Measurements from ENCODE around the gene AOAH.

The AOAH gene

GRCh38 chr7:36668750-36669149 lies 55.5 kb downstream of the AOAH start:
- Histone ChIP-seq H3K9me3 (ENCODE audit: insufficient read depth, low read depth, low read length) (no peaks in the 10 kb centered on the region), H3K4me1 (ENCODE audit: insufficient read depth, low read length) (peaks cover 6% of the 10 kb centered on the region; the same call in 1 of the 2 replicates), H3K36me3 (ENCODE audit: insufficient read depth, low read length) (no peaks in the 10 kb centered on the region), H3K9ac (ENCODE audit: low read depth, low read length) (no peak overlapping the region), H3K27ac (ENCODE audit: low read depth, low read length) (no peak overlapping the region), H3K27me3 (ENCODE audit: insufficient read depth, low read length) (no peaks in the 10 kb centered on the region), H3K4me3 (ENCODE audit: low read length) (no peak overlapping the region)
- WGBS: 64% methylated on average over 3 of the region's 3 CpGs

GRCh38 chr7:36668080-36668479 lies 56.2 kb downstream of the AOAH start:
- Histone ChIP-seq H3K36me3 (ENCODE audit: insufficient read depth, low read length) (no peaks in the 10 kb centered on the region), H3K27ac (ENCODE audit: low read depth, low read length) (no peak overlapping the region), H3K9me3 (ENCODE audit: insufficient read depth, low read depth, low read length) (no peaks in the 10 kb centered on the region), H3K27me3 (ENCODE audit: insufficient read depth, low read length) (no peaks in the 10 kb centered on the region), H3K9ac (ENCODE audit: low read depth, low read length) (no peak overlapping the region), H3K4me3 (ENCODE audit: low read length) (no peak overlapping the region), H3K4me1 (ENCODE audit: insufficient read depth, low read length) (peaks cover 6% of the 10 kb centered on the region; the same call in 1 of the 2 replicates)
- 46% methylated on average over 2 of the region's 3 CpGs for WGBS

- Histone ChIP-seq H3K27ac (ENCODE audit: low read depth, low read length) (no peak overlapping the region), H3K4me1 (ENCODE audit: insufficient read depth, low read length) (peaks cover 11% of the 10 kb centered on the region), H3K9me3 (ENCODE audit: insufficient read depth, low read depth, low read length) (no peaks in the 10 kb centered on the region), H3K36me3 (ENCODE audit: insufficient read depth, low read length) (no peaks in the 10 kb centered on the region), H3K9ac (ENCODE audit: low read depth, low read length) (no peak overlapping the region), H3K4me3 (ENCODE audit: low read length) (no peak overlapping the region), H3K27me3 (ENCODE audit: insufficient read depth, low read length) (no peaks in the 10 kb centered on the region)
- whole genome bisulfite sequencing: 97% methylated on average over 2 of the region's 2 CpGs
Measured at GRCh38 chr7:36667007-36667745, 57.1 kb downstream of the AOAH start.

GRCh38 chr7:36663481-36663880 lies 60.8 kb downstream of the AOAH start:
- Histone ChIP-seq H3K36me3 (ENCODE audit: insufficient read depth, low read length) (no peaks in the 10 kb centered on the region), H3K4me1 (ENCODE audit: insufficient read depth, low read length) (peaks cover 39% of the 10 kb centered on the region), H3K9me3 (ENCODE audit: insufficient read depth, low read depth, low read length) (no peaks in the 10 kb centered on the region), H3K27me3 (ENCODE audit: insufficient read depth, low read length) (no peaks in the 10 kb centered on the region), H3K4me3 (ENCODE audit: low read length) (no peak overlapping the region), H3K27ac (ENCODE audit: low read depth, low read length) (no peak overlapping the region), H3K9ac (ENCODE audit: low read depth, low read length) (no peak overlapping the region)
- whole genome bisulfite sequencing: 92% methylated on average over 4 of the region's 4 CpGs

GRCh38 chr7:36661135-36661840 lies 63.0 kb downstream of the AOAH start:
- Histone ChIP-seq H3K9me3 (ENCODE audit: insufficient read depth, low read depth, low read length) (no peaks in the 10 kb centered on the region), H3K27me3 (ENCODE audit: insufficient read depth, low read length) (no peaks in the 10 kb centered on the region), H3K4me3 (ENCODE audit: low read length) (no peak overlapping the region), H3K36me3 (ENCODE audit: insufficient read depth, low read length) (no peaks in the 10 kb centered on the region), H3K4me1 (ENCODE audit: insufficient read depth, low read length) (peaks cover 55% of the 10 kb centered on the region), H3K27ac (ENCODE audit: low read depth, low read length) (peak overlapping the region; percentile 12; the same call in 1 of the 2 replicates), H3K9ac (ENCODE audit: low read depth, low read length) (no peak overlapping the region)
- 64% methylated on average over 7 of the region's 7 CpGs for WGBS

- peaks cover 55% of the 10 kb centered on the region for H3K4me1 ChIP-seq (ENCODE audit: insufficient read depth, low read length)
- no peak overlapping the region for H3K4me3 ChIP-seq (ENCODE audit: low read length)
- H3K9me3 ChIP-seq (ENCODE audit: insufficient read depth, low read depth, low read length): no peaks in the 10 kb centered on the region
- H3K27ac ChIP-seq (ENCODE audit: low read depth, low read length): peak overlapping the region; percentile 79; the same call in 1 of the 2 replicates
- no peaks in the 10 kb centered on the region for H3K27me3 ChIP-seq (ENCODE audit: insufficient read depth, low read length)
- H3K9ac ChIP-seq (ENCODE audit: low read depth, low read length): 0 out of 2 replicates have a peak overlapping the region, but pooled peaks have one; percentile 6
- no peaks in the 10 kb centered on the region for H3K36me3 ChIP-seq (ENCODE audit: insufficient read depth, low read length)
- WGBS: 91% methylated on average over 13 of the region's 13 CpGs
Measured at GRCh38 chr7:36659638-36660341, 64.5 kb downstream of the AOAH start.

- H3K9ac ChIP-seq (ENCODE audit: low read depth, low read length): 0 out of 2 replicates have a peak overlapping the region, but pooled peaks have one; percentile 6
- peaks cover 61% of the 10 kb centered on the region for H3K4me1 ChIP-seq (ENCODE audit: insufficient read depth, low read length)
- H3K36me3 ChIP-seq (ENCODE audit: insufficient read depth, low read length): no peaks in the 10 kb centered on the region
- no peaks in the 10 kb centered on the region for H3K9me3 ChIP-seq (ENCODE audit: insufficient read depth, low read depth, low read length)
- WGBS: 25% methylated on average over 4 of the region's 4 CpGs
- no peak overlapping the region for H3K4me3 ChIP-seq (ENCODE audit: low read length)
- peak overlapping the region; percentile 79 for H3K27ac ChIP-seq (ENCODE audit: low read depth, low read length)
- H3K27me3 ChIP-seq (ENCODE audit: insufficient read depth, low read length): no peaks in the 10 kb centered on the region
Measured at GRCh38 chr7:36659172-36659516, 65.2 kb downstream of the AOAH start.

- no peak overlapping the region for H3K9ac ChIP-seq (ENCODE audit: low read depth, low read length)
Measured at GRCh38 chr7:36658335-36659171, 65.7 kb downstream of the AOAH start.

GRCh38 chr7:36657036-36657660 lies 67.1 kb downstream of the AOAH start:
- H3K4me1 ChIP-seq (ENCODE audit: insufficient read depth, low read length): peaks cover 71% of the 10 kb centered on the region

More at GRCh38 chr7:36658335-36659171, 65.7 kb downstream of the AOAH start:
- Histone ChIP-seq H3K36me3 (ENCODE audit: insufficient read depth, low read length) (no peaks in the 10 kb centered on the region), H3K9me3 (ENCODE audit: insufficient read depth, low read depth, low read length) (no peaks in the 10 kb centered on the region), H3K4me1 (ENCODE audit: insufficient read depth, low read length) (peaks cover 67% of the 10 kb centered on the region), H3K27ac (ENCODE audit: low read depth, low read length) (peak overlapping the region; percentile 79), H3K27me3 (ENCODE audit: insufficient read depth, low read length) (no peaks in the 10 kb centered on the region), H3K4me3 (ENCODE audit: low read length) (no peak overlapping the region)
- WGBS: 77% methylated on average over 7 of the region's 8 CpGs

GRCh38 chr7:36654436-36654835 lies 69.9 kb downstream of the AOAH start:
- 90% methylated on average over 6 of the region's 6 CpGs for WGBS
- H3K27ac ChIP-seq (ENCODE audit: low read depth, low read length): peak overlapping the region; percentile 24; the same call in 1 of the 2 replicates

More at GRCh38 chr7:36657036-36657660, 67.1 kb downstream of the AOAH start:
- Histone ChIP-seq H3K4me3 (ENCODE audit: low read length) (no peak overlapping the region), H3K36me3 (ENCODE audit: insufficient read depth, low read length) (no peaks in the 10 kb centered on the region), H3K9ac (ENCODE audit: low read depth, low read length) (no peak overlapping the region), H3K27ac (ENCODE audit: low read depth, low read length) (no peak overlapping the region), H3K27me3 (ENCODE audit: insufficient read depth, low read length) (no peaks in the 10 kb centered on the region), H3K9me3 (ENCODE audit: insufficient read depth, low read depth, low read length) (no peaks in the 10 kb centered on the region)
- WGBS: 74% methylated on average over 8 of the region's 8 CpGs

More at GRCh38 chr7:36654436-36654835, 69.9 kb downstream of the AOAH start:
- no peak overlapping the region for H3K9ac ChIP-seq (ENCODE audit: low read depth, low read length)
- no peaks in the 10 kb centered on the region for H3K9me3 ChIP-seq (ENCODE audit: insufficient read depth, low read depth, low read length)
- no peaks in the 10 kb centered on the region for H3K36me3 ChIP-seq (ENCODE audit: insufficient read depth, low read length)
- H3K27me3 ChIP-seq (ENCODE audit: insufficient read depth, low read length): no peaks in the 10 kb centered on the region
- H3K4me1 ChIP-seq (ENCODE audit: insufficient read depth, low read length): peaks cover 47% of the 10 kb centered on the region
- H3K4me3 ChIP-seq (ENCODE audit: low read length): no peak overlapping the region

All from HUES64 (cell line).